Measurements from ENCODE around the gene UBR4. TPM values are rescaled to one million over a fixed set of nuclear protein-coding genes. Genes with fewer than 3 reads are reported as not detected.

UBR4 gene
- total and polyA plus RNA-seq, 7 donors = 32.4 to 215 (median 73.5) TPM

- Histone ChIP-seq H3K36me3 (peaks cover 29 to 96% (median 79%) of the 10 kb centered on the region in 4 donors), H3K4me1 (peaks cover 0 to 36% (median 28%) of the 10 kb centered on the region in 4 donors), H3K4me3 (no peak overlapping the region), H3K27me3 (no peaks in the 10 kb centered on the region), H3K9me3 (no peaks in the 10 kb centered on the region), H3K27ac (no peak overlapping the region)
- TF ChIP-seq EP300 (IDR thresholded peaks at IDR 0.05) (no peak), POLR2AphosphoS5 (IDR thresholded peaks at IDR 0.05) (no peak), POLR2A (IDR thresholded peaks at IDR 0.05) (no peak), CTCF (IDR thresholded peaks at IDR 0.05) (no peak)
- WGBS, 2 donors = 88 to 95% methylated on average over 20 of the region's 20 CpGs
- intact Hi-C loops (cut with DNase I) = no loop called here
- DNase-seq = no peak
These were observed 133.0 kb downstream of the UBR4 start for GRCh38 chr1:19076841-19077616.

- WGBS, 2 donors = 15 to 67% methylated on average over 21 of the region's 21 CpGs
These were observed 135.0 kb downstream of the UBR4 start for GRCh38 chr1:19074902-19075721.

GRCh38 chr1:19074361-19074901, 135.6 kb downstream of the UBR4 start:
- intact Hi-C loops (cut with DNase I) = loop anchor here (5.0 kb wide), 2 partner anchors 62 to 152 kb away; no protein-coding TSS in a partner anchor
- H3K27ac ChIP-seq = peak overlapping the region; percentile 48 to 67 (median 62)
- WGBS, 2 donors = 45 to 60% methylated on average over 17 of the region's 17 CpGs

More at GRCh38 chr1:19074902-19075721, 135.0 kb downstream of the UBR4 start:
- DNase-seq = no peak
- Histone ChIP-seq H3K27me3 (no peaks in the 10 kb centered on the region), H3K27ac (peak overlapping the region; percentile 48 to 67 (median 62)), H3K9me3 (no peaks in the 10 kb centered on the region), H3K4me1 (peaks cover 0 to 36% (median 31%) of the 10 kb centered on the region in 4 donors), H3K4me3 (no peak overlapping the region), H3K36me3 (peaks cover 25 to 77% (median 60%) of the 10 kb centered on the region in 4 donors)
- intact Hi-C loops (cut with DNase I) = loop anchor here (5.0 kb wide), 2 partner anchors 63 to 153 kb away; no protein-coding TSS in a partner anchor
- TF ChIP-seq EP300 (IDR thresholded peaks at IDR 0.05) (no peak), POLR2A (IDR thresholded peaks at IDR 0.05) (no peak), POLR2AphosphoS5 (IDR thresholded peaks at IDR 0.05) (peak in 1 of 4 donors; percentile 9), CTCF (IDR thresholded peaks at IDR 0.05) (no peak)

More at GRCh38 chr1:19074361-19074901, 135.6 kb downstream of the UBR4 start:
- Histone ChIP-seq H3K4me3 (no peak overlapping the region), H3K36me3 (peaks cover 20 to 70% (median 55%) of the 10 kb centered on the region in 4 donors), H3K4me1 (peaks cover 0 to 36% (median 31%) of the 10 kb centered on the region in 4 donors), H3K9me3 (no peaks in the 10 kb centered on the region), H3K27me3 (no peaks in the 10 kb centered on the region)
- DNase-seq = no peak
- TF ChIP-seq POLR2A (IDR thresholded peaks at IDR 0.05) = no peak
- TF ChIP-seq CTCF (IDR thresholded peaks at IDR 0.05) = no peak
- no peak for TF ChIP-seq POLR2AphosphoS5 (IDR thresholded peaks at IDR 0.05)
- TF ChIP-seq EP300 (IDR thresholded peaks at IDR 0.05) = no peak

All from sigmoid colon (tissue), 7 donors.